CD4-positive, CD25-positive, alpha-beta regulatory T cell (primary cell): ENCODE data around the gene FAM89B. TPM values are rescaled to one million over a fixed set of nuclear protein-coding genes. Genes with fewer than 3 reads are reported as not detected.

Source experiments
- ATAC-seq, 2 donors: fragments of 150-1000 bp; cut with Tn5 transposase; one replicate each; pipeline ENCODE4 v1.10.0; 2021; ENCODE audit warnings: low read depth in 2 of 2, moderate number of reproducible peaks in 2 of 2, moderate library complexity in 1 of 2
- DNase-seq, 3 donors: peaks; one replicate each; pipeline versions ENCODE4 v3.0.0 to v3.0.0-alpha.2; 2012 to 2022; ENCODE audit warnings: mixed read lengths in 1 of 3
- H3K27ac ChIP-seq: one replicate; pipeline ENCODE4 v1.7.0; 2013; ENCODE audit warnings: mild to moderate bottlenecking, low read length; ENCODE audit not compliant: insufficient read depth, poor library complexity, severe bottlenecking
- H3K27me3 ChIP-seq: one replicate; pipeline ENCODE4 v1.7.0; 2013; ENCODE audit warnings: low read length; ENCODE audit not compliant: control insufficient read depth, insufficient read depth
- H3K36me3 ChIP-seq: one replicate; pipeline ENCODE4 v1.7.0; 2013; ENCODE audit warnings: mild to moderate bottlenecking, low read length, moderate library complexity; ENCODE audit not compliant: control insufficient read depth, insufficient read depth
- H3K4me1 ChIP-seq: 2 replicates; pipeline ENCODE4 v1.7.0; 2013; ENCODE audit warnings: mild to moderate bottlenecking, low read length; ENCODE audit not compliant: insufficient read depth, control insufficient read depth, poor library complexity, severe bottlenecking
- H3K4me3 ChIP-seq: one replicate; pipeline ENCODE4 v1.7.0; 2013; ENCODE audit warnings: low read depth, mild to moderate bottlenecking, low read length, moderate library complexity
- H3K9me3 ChIP-seq, 2 experiments: 1 replicate in 1 of 2; 2 replicates in 1 of 2; pipeline ENCODE4 v1.7.0; 2013; ENCODE audit warnings: low read length in 2 of 2, mild to moderate bottlenecking in 1 of 2, moderate library complexity in 1 of 2; ENCODE audit not compliant: control insufficient read depth in 2 of 2
- H3K27ac Mint-ChIP-seq, 3 donors: one replicate each; pipeline ENCODE4 v1.8.0; 2020 to 2022; ENCODE audit warnings: mild to moderate bottlenecking in 3 of 3, mixed read lengths in 3 of 3, moderate library complexity in 2 of 3
- H3K27me3 Mint-ChIP-seq: one replicate; pipeline ENCODE4 v1.8.0; 2022; ENCODE audit warnings: mild to moderate bottlenecking, mixed read lengths
- H3K36me3 Mint-ChIP-seq: one replicate; pipeline ENCODE4 v1.8.0; 2020; ENCODE audit warnings: mixed read lengths
- H3K4me1 Mint-ChIP-seq, 4 donors: one replicate each; pipeline ENCODE4 v1.8.0; 2020 to 2022; ENCODE audit warnings: mixed read lengths in 4 of 4, mild to moderate bottlenecking in 1 of 4
- H3K4me3 Mint-ChIP-seq, 4 donors: one replicate each; pipeline ENCODE4 v1.8.0; 2020 to 2022; ENCODE audit warnings: mild to moderate bottlenecking in 4 of 4, mixed read lengths in 4 of 4, moderate library complexity in 3 of 4
- H3K9me3 Mint-ChIP-seq, 7 donors: one replicate each; pipeline ENCODE4 v1.8.0; 2020 to 2022; ENCODE audit warnings: mixed read lengths in 7 of 7, mild to moderate bottlenecking in 3 of 7, moderate library complexity in 2 of 7
- polyA plus RNA-seq, 4 donors: library from polyadenylated mRNA; unstranded; fragments of 300-500 nt; fragmentation: Illumina TruSeq; gene quantifications; one replicate each; pipeline ENCODE4 v1.2.3, GENCODE V29; 2021
- total RNA-seq: library from RNA; stranded (reverse); gene quantifications from one replicate; pipeline ENCODE4 v1.2.3, GENCODE V29; 2022

FAM89B gene
- total and polyA plus RNA-seq, 5 donors from 2014 or later = 49.4 to 158 (median 100) TPM

GRCh38 chr11:65585396-65586246 is 13.3 kb downstream of the FAM89B start:
- Histone ChIP-seq H3K27ac (no peak overlapping the region), H3K4me1 (peaks cover 19% of the 10 kb centered on the region), H3K4me3 (no peak overlapping the region), H3K9me3 (no peaks in the 10 kb centered on the region), H3K36me3 (peaks cover 26% of the 10 kb centered on the region), H3K27me3 (no peaks in the 10 kb centered on the region)
- peaks cover 0 to 34% (median 21%) of the 10 kb centered on the region in 4 donors for H3K4me1 Mint-ChIP-seq
- ATAC-seq (no peak), DNase-seq (no peak)
- H3K4me3 Mint-ChIP-seq = no peak overlapping the region
- no peaks in the 10 kb centered on the region for H3K27me3 Mint-ChIP-seq
- peaks cover 18% of the 10 kb centered on the region for H3K36me3 Mint-ChIP-seq
- H3K27ac Mint-ChIP-seq = peak overlapping the region in 2 of 3 donors; percentile 75 to 81
- no peaks in the 10 kb centered on the region for H3K9me3 Mint-ChIP-seq

DNA sequence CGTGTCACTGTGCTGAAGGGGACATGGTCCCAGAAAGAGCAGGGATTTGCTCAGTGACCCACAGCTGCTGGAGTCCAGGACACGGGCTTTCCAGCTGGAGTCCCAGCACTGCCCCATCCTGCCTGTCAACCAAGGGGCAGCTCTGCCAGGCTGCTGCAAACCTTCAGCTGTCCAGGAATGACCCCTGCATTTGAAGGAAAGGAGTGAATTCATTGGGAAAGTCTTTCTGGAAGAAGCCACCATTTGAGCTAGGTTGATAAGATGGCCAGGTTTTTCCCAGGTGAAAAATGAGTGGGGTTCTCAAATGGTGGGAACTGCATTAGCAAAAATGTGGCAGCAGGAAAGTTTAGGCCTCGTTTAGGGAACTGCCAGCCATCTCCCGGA is 13.9 kb downstream of the FAM89B start:
- no peaks in the 10 kb centered on the region for H3K9me3 Mint-ChIP-seq
- ATAC-seq (no peak), DNase-seq (no peak)
- Histone ChIP-seq H3K9me3 (no peaks in the 10 kb centered on the region), H3K4me1 (peaks cover 19% of the 10 kb centered on the region), H3K4me3 (no peak overlapping the region), H3K36me3 (peaks cover 22% of the 10 kb centered on the region), H3K27ac (no peak overlapping the region), H3K27me3 (no peaks in the 10 kb centered on the region)
- peaks cover 0 to 34% (median 21%) of the 10 kb centered on the region in 4 donors for H3K4me1 Mint-ChIP-seq
- H3K4me3 Mint-ChIP-seq = no peak overlapping the region
- no peaks in the 10 kb centered on the region for H3K27me3 Mint-ChIP-seq
- peak overlapping the region in 2 of 3 donors; percentile 75 to 81 for H3K27ac Mint-ChIP-seq
- H3K36me3 Mint-ChIP-seq = peaks cover 19% of the 10 kb centered on the region

- no peaks in the 10 kb centered on the region for H3K27me3 Mint-ChIP-seq
- Histone ChIP-seq H3K9me3 (no peaks in the 10 kb centered on the region), H3K27me3 (no peaks in the 10 kb centered on the region), H3K36me3 (peaks cover 20% of the 10 kb centered on the region), H3K4me3 (no peak overlapping the region), H3K4me1 (peaks cover 19% of the 10 kb centered on the region), H3K27ac (no peak overlapping the region)
- no peaks in the 10 kb centered on the region for H3K9me3 Mint-ChIP-seq
- peaks cover 19% of the 10 kb centered on the region for H3K36me3 Mint-ChIP-seq
- H3K4me1 Mint-ChIP-seq = peaks cover 0 to 34% (median 20%) of the 10 kb centered on the region in 4 donors
- H3K27ac Mint-ChIP-seq = peak overlapping the region in 2 of 3 donors; percentile 38 to 81
- no peak for ATAC-seq
- no peak overlapping the region for H3K4me3 Mint-ChIP-seq
- DNase-seq = no peak
These were observed 14.3 kb downstream of the FAM89B start for GRCh38 chr11:65586676-65587075.

- Mint-ChIP-seq H3K4me3 (no peak overlapping the region), H3K4me1 (peaks cover 0 to 25% (median 13%) of the 10 kb centered on the region in 4 donors), H3K27ac (peak overlapping the region; percentile 87 to 88 (median 87)), H3K9me3 (no peaks in the 10 kb centered on the region), H3K36me3 (peaks cover 8% of the 10 kb centered on the region), H3K27me3 (no peaks in the 10 kb centered on the region)
- H3K4me3 ChIP-seq = no peak overlapping the region
- H3K4me1 ChIP-seq = peaks cover 19% of the 10 kb centered on the region
- peak; percentile 62 to 85 (median 79) for DNase-seq
- no peaks in the 10 kb centered on the region for H3K9me3 ChIP-seq
- peak overlapping the region; percentile 60 for H3K27ac ChIP-seq
- peak; percentile 83 to 90 for ATAC-seq
- no peaks in the 10 kb centered on the region for H3K27me3 ChIP-seq
- H3K36me3 ChIP-seq = peaks cover 21% of the 10 kb centered on the region
These were observed 16.1 kb downstream of the FAM89B start for GRCh38 chr11:65588199-65589054.

GRCh38 chr11:65589444-65590239 is 17.3 kb downstream of the FAM89B start:
- Mint-ChIP-seq H3K36me3 (peaks cover 4% of the 10 kb centered on the region), H3K9me3 (no peaks in the 10 kb centered on the region), H3K27ac (peak overlapping the region in 1 of 3 donors; percentile 66), H3K27me3 (no peaks in the 10 kb centered on the region), H3K4me3 (no peak overlapping the region), H3K4me1 (peaks cover 0 to 33% (median 13%) of the 10 kb centered on the region in 4 donors)
- H3K36me3 ChIP-seq = peaks cover 14% of the 10 kb centered on the region
- ATAC-seq = peak in 1 of 2 donors; percentile 6
- no peak for DNase-seq
- no peak overlapping the region for H3K4me3 ChIP-seq
- H3K27ac ChIP-seq = peak overlapping the region; percentile 23
- no peaks in the 10 kb centered on the region for H3K27me3 ChIP-seq
- H3K9me3 ChIP-seq = no peaks in the 10 kb centered on the region
- peaks cover 19% of the 10 kb centered on the region for H3K4me1 ChIP-seq

DNA sequence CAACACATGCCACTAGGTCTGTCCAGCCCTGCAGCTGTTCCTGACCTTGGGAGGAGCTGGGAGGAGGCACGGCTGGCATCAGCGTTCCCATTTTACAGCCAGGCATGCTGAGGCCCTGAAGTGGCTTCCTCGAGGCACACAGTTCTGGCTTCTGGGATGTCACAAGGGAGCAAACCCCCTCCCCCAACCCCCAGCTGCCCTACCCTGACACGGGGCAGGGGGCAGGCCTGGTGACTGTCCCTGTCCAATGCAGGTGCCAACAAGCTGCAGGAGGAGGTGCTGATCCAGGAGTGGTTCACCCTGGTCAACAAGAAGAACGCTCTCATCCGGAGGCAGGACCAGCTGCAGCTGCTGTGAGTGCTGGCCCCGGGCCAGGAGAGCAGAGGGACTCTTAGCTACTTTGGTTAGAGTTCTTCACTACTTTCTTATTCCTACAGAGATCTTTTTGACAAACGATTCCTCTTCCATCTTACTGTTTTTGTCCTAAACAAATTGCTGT is 18.0 kb downstream of the FAM89B start:
- H3K27ac ChIP-seq = no peak overlapping the region

More for the DNA sequence above, 18.0 kb downstream of the FAM89B start:
- no peak overlapping the region for H3K4me3 ChIP-seq
- no peaks in the 10 kb centered on the region for H3K9me3 ChIP-seq
- H3K4me1 ChIP-seq = peaks cover 24% of the 10 kb centered on the region
- Mint-ChIP-seq H3K4me3 (no peak overlapping the region), H3K9me3 (no peaks in the 10 kb centered on the region), H3K4me1 (peaks cover 0 to 38% (median 18%) of the 10 kb centered on the region in 4 donors), H3K27ac (peak overlapping the region in 1 of 3 donors; percentile 43), H3K27me3 (no peaks in the 10 kb centered on the region), H3K36me3 (peaks cover 4% of the 10 kb centered on the region)
- H3K36me3 ChIP-seq = peaks cover 14% of the 10 kb centered on the region
- H3K27me3 ChIP-seq = no peaks in the 10 kb centered on the region
- DNase-seq = no peak
- ATAC-seq = no peak
